AG09309 (cell line): ENCODE data around the gene MYH15.

Source experiments
- DNase-seq: peaks from one replicate; pipeline ENCODE4 v3.0.0-alpha.2; 2010; ENCODE audit warnings: low read depth
- H3K4me3 ChIP-seq: 2 replicates; pipeline ENCODE4 v1.5.1; 2011; ENCODE audit warnings: mild to moderate bottlenecking, low read depth, low read length, moderate library complexity; ENCODE audit not compliant: control insufficient read depth
- CTCF ChIP-seq: IDR thresholded peaks from 2 replicates; pipeline ENCODE4 v1.5.1; 2011; ENCODE audit warnings: mild to moderate bottlenecking, low read depth, low read length, inconsistent platforms; ENCODE audit not compliant: insufficient read depth, control insufficient read depth; ENCODE audit errors: missing control alignments

MYH15 gene

DNA sequence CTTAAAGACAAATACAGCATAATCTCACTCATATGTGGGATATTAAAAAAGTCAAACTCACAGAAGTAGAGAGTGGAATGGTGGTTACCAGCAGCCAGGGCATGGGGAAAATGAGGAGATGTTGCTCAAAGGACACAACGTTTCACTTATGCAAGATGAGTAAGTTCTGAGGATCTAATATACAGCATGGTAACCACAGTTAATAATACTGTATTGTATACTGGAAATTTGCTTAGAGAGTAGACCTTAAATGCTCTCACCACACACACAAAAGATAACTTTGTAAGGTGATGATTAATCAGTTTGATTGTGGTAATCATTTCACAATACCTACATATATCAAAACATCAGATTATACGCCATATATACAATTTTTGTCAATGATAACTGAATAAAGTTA lies 60.0 kb downstream of the MYH15 start:
- no peak for TF ChIP-seq CTCF
- no peak for DNase-seq
- H3K4me3 ChIP-seq, result no peak overlapping the region

GRCh38 chr3:108448593-108448992 lies 61.8 kb downstream of the MYH15 start:
- no peak for DNase-seq
- no peak for TF ChIP-seq CTCF
- H3K4me3 ChIP-seq, result no peak overlapping the region

GRCh38 chr3:108447096-108447847 lies 63.1 kb downstream of the MYH15 start:
- TF ChIP-seq CTCF, result no peak
- DNase-seq, result no peak

DNA sequence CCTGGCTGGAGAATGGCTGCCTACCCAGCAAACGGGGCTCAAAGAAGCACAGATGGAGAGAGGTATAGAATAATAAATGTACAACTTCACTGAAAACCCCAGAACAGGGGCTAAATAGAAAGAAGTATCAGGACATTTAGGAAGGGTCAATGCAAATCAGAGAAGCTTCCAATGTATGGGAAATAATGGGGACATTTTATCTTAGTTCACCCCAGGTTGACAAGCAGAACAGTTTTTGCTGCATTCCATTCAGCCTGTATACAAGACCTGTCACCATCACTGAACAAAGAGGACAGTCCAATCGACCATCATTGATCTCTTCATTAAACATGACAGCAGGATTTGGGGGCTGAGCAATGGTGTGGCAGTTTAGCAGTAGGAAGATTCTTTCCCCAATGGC lies 68.1 kb downstream of the MYH15 start:
- no peak for TF ChIP-seq CTCF
- no peak overlapping the region for H3K4me3 ChIP-seq
- no peak for DNase-seq

More at GRCh38 chr3:108447096-108447847, 63.1 kb downstream of the MYH15 start:
- H3K4me3 ChIP-seq, result no peak overlapping the region

DNA sequence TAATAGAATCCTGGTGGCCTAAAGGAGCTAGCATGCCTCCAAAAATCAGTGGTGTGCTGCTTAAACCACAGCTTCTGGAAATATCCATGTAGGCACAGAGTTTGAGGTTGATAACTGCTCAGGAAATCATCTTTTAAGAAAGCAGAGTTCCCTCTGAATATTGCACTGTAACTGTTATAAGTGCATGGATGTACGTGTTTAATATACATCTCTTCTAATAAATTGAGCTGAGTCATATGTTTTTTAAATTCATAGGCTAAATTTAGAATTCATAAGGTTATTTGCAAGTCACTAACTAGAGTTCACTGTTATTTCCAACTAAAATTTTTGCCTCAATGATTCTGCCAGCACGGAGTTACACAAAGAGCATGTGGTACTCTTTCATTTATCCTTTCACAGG lies 68.9 kb downstream of the MYH15 start:
- no peak overlapping the region for H3K4me3 ChIP-seq
- no peak for TF ChIP-seq CTCF
- DNase-seq, result no peak

DNA sequence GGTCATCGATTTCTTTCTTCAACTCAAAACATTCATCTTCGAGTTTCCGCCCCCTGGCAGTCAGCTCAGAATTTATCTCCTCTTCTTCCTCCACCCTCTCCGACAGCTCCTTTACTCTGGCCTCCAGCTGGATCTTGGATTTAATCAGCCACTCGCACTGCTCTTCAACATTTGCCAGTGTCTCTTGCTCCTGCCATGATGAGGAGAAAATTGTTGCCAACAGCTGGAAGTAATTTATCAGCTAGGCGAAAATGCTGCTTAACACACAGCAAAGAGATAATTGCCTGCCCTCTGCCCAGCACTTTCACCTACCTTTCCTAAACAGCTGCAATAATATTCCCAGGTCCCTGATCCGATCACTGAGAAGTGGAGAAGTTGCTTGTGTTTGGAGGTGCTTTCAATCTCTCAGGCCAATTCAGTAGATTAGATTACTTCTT lies 69.3 kb downstream of the MYH15 start:
- TF ChIP-seq CTCF, result no peak
- DNase-seq, result no peak
- H3K4me3 ChIP-seq, result no peak overlapping the region
